Mucosa of descending colon (tissue), 3 donors: ENCODE data around the gene PCDHB8. TPM values are rescaled to one million over a fixed set of nuclear protein-coding genes. Genes with fewer than 3 reads are reported as not detected.
A peak's percentile ranks its signal among the peaks of the same experiment; 100 is the strongest.
"Not testable (repeated sequence)": the region's sequence is repeated elsewhere in the genome, so short reads cannot be mapped to it uniquely, and the experiment has no call there.

Experiments
- ATAC-seq: fragments of 200-7000 bp; cut with Tn5 transposase; one replicate; pipeline ENCODE4 v1.9.1; 2020; ENCODE audit warnings: mild to moderate bottlenecking, moderate library complexity
- DNase-seq, 3 donors: peaks; one replicate each; pipeline ENCODE4 v3.0.0-alpha.2; 2020
- H3K36me3 ChIP-seq: fragments of 200-600 bp; one replicate; pipeline ENCODE4 v1.8.0; 2021; ENCODE audit warnings: low read depth, mild to moderate bottlenecking
- H3K4me1 ChIP-seq: fragments of 200-600 bp; one replicate; pipeline ENCODE4 v1.8.0; 2021; ENCODE audit warnings: low read depth, mild to moderate bottlenecking
- H3K4me3 ChIP-seq: fragments of 200-600 bp; one replicate; pipeline ENCODE4 v1.8.0; 2021; ENCODE audit warnings: mild to moderate bottlenecking
- H3K9me3 ChIP-seq: fragments of 200-600 bp; one replicate; pipeline ENCODE4 v1.8.0; 2021; ENCODE audit warnings: mild to moderate bottlenecking
- intact Hi-C, 2 donors: fragments of 100-400 bp; cut with DNase I in 1 of 2; cut with micrococcal nuclease in 1 of 2; formaldehyde crosslinking; loops; one replicate each; pipeline versions ENCODE4 v1.11.0 to v1.11.1; 2022; cut with DNase I, micrococcal nuclease
- total RNA-seq, 3 donors: library from RNA; stranded (reverse); fragmentation: NEBNext Ultra II Directional in 2 of 3; extraction: Animal tissue kit (Norgen Biotek cat#: 25700) in 2 of 3; gene quantifications; one replicate each; pipeline versions ENCODE4 v1.2.1 to v1.2.4, GENCODE V29; 2021 to 2023
- TF ChIP-seq, protein P1 (sequence below): fragments of 200-600 bp; IDR thresholded peaks from one replicate; pipeline ENCODE4 v1.8.0; 2022; ENCODE audit warnings: antibody characterized with exemption, mild to moderate bottlenecking
- donor health status: DM: no; HTN: no; CAD: no; lungs with moderate emphysema.
- donor health status: DM: no; HTN: no; CAD: no.
- donor health status: DM: no; HTN: yes; CAD: no.

Gene PCDHB8
- total RNA-seq, 3 donors from 2014 or later = 0.12 to 2.1 (median 0.72) TPM

DNA sequence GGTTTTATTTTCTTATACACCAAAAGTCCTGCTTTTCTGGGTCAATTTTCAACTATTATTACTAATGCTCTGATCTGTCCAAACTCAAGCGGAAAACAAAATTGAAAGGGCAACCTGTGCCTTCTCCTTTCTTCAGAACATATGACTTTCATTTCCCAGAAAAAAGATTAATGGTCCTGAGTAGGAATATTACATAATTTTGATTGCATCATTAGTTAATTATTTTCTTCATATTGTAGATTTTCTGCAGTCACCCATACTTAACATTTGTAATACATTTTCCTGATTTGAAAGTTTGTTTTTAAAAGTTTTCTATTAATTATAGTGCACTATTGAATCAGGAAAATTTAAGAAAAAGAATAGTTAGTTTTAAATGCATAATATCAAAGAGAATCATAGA, 1.7 kb upstream of the PCDHB8 start:
- DNase-seq (no peak), ATAC-seq (no peak)
- no peaks in the 10 kb centered on the region for H3K36me3 ChIP-seq
- TF ChIP-seq, protein P1, sequence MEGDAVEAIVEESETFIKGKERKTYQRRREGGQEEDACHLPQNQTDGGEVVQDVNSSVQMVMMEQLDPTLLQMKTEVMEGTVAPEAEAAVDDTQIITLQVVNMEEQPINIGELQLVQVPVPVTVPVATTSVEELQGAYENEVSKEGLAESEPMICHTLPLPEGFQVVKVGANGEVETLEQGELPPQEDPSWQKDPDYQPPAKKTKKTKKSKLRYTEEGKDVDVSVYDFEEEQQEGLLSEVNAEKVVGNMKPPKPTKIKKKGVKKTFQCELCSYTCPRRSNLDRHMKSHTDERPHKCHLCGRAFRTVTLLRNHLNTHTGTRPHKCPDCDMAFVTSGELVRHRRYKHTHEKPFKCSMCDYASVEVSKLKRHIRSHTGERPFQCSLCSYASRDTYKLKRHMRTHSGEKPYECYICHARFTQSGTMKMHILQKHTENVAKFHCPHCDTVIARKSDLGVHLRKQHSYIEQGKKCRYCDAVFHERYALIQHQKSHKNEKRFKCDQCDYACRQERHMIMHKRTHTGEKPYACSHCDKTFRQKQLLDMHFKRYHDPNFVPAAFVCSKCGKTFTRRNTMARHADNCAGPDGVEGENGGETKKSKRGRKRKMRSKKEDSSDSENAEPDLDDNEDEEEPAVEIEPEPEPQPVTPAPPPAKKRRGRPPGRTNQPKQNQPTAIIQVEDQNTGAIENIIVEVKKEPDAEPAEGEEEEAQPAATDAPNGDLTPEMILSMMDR = no peak
- H3K4me1 ChIP-seq = no peaks in the 10 kb centered on the region
- intact Hi-C loops = no loop called here
- no peak overlapping the region for H3K4me3 ChIP-seq
- H3K9me3 ChIP-seq = peaks cover 62% of the 10 kb centered on the region

DNA sequence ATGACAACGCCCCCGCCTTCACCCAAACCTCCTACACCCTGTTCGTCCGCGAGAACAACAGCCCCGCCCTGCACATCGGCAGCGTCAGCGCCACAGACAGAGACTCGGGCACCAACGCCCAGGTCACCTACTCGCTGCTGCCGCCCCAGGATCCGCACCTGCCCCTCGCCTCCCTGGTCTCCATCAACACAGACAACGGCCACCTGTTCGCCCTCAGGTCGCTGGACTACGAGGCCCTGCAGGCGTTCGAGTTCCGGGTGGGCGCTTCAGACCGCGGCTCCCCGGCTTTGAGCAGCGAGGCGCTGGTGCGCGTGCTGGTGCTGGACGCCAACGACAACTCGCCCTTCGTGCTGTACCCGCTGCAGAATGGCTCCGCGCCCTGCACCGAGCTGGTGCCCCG, 1.8 kb downstream of the PCDHB8 start:
- DNase-seq, H3K36me3 ChIP-seq, ATAC-seq, intact Hi-C loops, H3K4me1 ChIP-seq, H3K4me3 ChIP-seq: not testable (repeated sequence)
- peaks cover 61% of the 10 kb centered on the region for H3K9me3 ChIP-seq

DNA sequence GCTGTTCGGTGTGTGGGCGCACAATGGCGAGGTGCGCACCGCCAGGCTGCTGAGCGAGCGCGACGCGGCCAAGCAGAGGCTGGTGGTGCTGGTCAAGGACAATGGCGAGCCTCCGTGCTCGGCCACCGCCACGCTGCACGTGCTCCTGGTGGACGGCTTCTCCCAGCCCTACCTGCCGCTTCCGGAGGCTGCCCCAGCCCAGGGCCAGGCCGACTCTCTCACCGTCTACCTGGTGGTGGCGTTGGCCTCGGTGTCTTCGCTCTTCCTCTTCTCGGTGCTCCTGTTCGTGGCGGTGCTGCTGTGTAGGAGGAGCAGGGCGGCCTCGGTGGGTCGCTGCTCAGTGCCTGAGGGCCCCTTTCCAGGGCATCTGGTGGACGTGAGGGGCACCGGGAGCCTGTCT, 2.3 kb downstream of the PCDHB8 start:
- H3K4me3 ChIP-seq, intact Hi-C loops, H3K4me1 ChIP-seq, ATAC-seq, DNase-seq, H3K36me3 ChIP-seq: not testable (repeated sequence)
- peaks cover 61% of the 10 kb centered on the region for H3K9me3 ChIP-seq

DNA sequence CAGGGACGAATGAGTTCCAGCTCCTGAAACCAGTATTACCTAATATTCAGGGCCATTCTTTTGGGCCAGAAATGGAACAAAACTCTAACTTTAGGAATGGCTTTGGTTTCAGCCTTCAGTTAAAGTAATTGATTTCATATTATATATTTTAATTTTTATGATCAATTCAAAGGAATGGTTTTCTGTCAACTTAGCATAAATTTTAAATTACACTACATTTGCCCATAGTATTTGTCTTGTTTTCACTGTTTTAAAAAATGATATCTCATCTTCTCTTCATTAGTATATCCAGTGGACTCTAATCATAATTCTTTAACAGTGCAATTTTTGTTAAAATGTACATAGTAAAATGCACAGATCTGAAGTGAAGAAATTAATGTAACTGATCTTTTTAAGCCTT, 2.7 kb downstream of the PCDHB8 start:
- Histone ChIP-seq H3K36me3 (no peaks in the 10 kb centered on the region), H3K4me3 (no peak overlapping the region), H3K4me1 (no peaks in the 10 kb centered on the region), H3K9me3 (peaks cover 57% of the 10 kb centered on the region)
- DNase-seq = no peak
- intact Hi-C loops = no loop called here
- TF ChIP-seq, protein P1 = no peak
- ATAC-seq = no peak

DNA sequence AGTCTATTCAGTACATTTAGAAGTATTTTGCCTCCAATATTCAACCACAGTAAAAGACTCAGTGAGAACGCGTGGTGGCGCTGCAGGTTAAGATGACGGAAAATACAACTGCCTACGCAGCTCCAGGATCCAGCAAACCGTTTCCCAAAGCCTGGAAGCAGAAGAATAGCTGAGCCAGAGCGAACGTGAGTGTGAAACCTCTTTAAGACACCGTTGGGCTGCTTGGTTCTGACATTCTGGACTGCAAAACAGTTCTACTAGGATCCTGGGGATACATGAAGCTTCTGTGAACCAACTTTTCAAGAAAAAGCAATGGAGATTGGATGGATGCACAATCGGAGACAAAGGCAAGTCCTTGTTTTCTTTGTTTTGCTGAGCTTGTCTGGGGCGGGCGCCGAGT, 4.7 kb downstream of the PCDHB8 start, which contains the start of gene PCDHB16:
TSS of gene PCDHB16 (plus strand) at position 140 of the 400 bp plus-strand sequence. CDS start at position 313, 173 bp downstream.
- ATAC-seq = no peak
- H3K9me3 ChIP-seq = peaks cover 48% of the 10 kb centered on the region
- H3K36me3 ChIP-seq = no peaks in the 10 kb centered on the region
- no peaks in the 10 kb centered on the region for H3K4me1 ChIP-seq
- H3K4me3 ChIP-seq = no peak within 1 kb of the TSS
- no peak for DNase-seq
- TF ChIP-seq, protein P1 = no peak
- intact Hi-C loops = no loop called here

DNA sequence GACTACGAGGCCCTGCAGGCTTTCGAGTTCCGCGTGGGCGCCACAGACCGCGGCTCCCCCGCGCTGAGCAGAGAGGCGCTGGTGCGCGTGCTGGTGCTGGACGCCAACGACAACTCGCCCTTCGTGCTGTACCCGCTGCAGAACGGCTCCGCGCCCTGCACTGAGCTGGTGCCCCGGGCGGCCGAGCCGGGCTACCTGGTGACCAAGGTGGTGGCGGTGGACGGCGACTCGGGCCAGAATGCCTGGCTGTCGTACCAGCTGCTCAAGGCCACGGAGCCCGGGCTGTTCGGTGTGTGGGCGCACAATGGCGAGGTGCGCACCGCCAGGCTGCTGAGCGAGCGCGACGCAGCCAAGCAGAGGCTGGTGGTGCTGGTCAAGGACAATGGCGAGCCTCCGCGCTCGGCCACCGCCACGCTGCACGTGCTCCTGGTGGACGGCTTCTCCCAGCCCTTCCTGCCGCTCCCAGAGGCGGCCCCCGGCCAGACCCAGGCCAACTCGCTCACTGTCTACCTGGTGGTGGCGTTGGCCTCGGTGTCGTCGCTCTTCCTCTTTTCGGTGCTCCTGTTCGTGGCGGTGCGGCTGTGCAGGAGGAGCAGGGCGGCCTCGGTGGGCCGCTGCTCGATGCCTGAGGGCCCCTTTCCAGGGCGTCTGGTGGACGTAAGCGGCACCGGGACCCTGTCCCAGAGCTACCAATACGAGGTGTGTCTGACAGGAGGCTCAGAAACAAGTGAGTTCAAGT, 6.7 kb downstream of the PCDHB8 start:
- intact Hi-C loops, DNase-seq, ATAC-seq, H3K4me1 ChIP-seq, H3K4me3 ChIP-seq, H3K36me3 ChIP-seq: not testable (repeated sequence)
- peaks cover 38% of the 10 kb centered on the region for H3K9me3 ChIP-seq

DNA sequence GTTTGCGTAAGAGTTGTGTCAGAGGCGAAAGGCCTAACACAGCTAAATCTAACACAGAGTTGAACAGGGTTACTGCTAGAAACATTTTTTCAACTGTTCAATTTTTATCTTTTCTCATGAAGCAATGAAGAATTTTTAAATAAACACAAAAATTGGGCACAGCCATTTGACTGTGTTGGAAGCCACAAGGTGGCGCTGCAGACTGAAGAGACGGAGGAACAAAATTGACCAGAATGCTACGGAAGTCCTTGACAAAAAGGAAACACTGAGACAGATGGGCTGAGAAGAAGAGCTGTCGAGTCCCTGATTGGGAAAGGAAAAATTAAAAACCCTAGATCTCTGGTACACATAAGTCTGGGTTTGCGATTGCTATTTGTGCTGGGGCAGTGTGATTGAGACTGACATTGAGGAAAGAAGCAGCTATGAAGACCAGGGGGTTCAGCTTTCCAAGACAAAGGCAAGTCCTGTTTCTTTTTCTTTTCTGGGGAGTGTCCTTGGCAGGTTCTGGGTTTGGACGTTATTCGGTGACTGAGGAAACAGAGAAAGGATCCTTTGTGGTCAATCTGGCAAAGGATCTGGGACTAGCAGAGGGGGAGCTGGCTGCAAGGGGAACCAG, 9.4 kb downstream of the PCDHB8 start, which contains the start of gene PCDHB9:
TSS of gene PCDHB9 (plus strand) at position 265 of the 616 bp plus-strand sequence. CDS start at position 423, 158 bp downstream.
- DNase-seq (peak in 1 of 3 donors; percentile 16), ATAC-seq (no peak)
- no peaks in the 10 kb centered on the region for H3K4me1 ChIP-seq
- intact Hi-C loops = no loop called here
- no peak within 1 kb of the TSS for H3K4me3 ChIP-seq
- TF ChIP-seq, protein P1 = no peak
- peaks cover 47% of the 10 kb centered on the region for H3K9me3 ChIP-seq
- H3K36me3 ChIP-seq = no peaks in the 10 kb centered on the region

DNA sequence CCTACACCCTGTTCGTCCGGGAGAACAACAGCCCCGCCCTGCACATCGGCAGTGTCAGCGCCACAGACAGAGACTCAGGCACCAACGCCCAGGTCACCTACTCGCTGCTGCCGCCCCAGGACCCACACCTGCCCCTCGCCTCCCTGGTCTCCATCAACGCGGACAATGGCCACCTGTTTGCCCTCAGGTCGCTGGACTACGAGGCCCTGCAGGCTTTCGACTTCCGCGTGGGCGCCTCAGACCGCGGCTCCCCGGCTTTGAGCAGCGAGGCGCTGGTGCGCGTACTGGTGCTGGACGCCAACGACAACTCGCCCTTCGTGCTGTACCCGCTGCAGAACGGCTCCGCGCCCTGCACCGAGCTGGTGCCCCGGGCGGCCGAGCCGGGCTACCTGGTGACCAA, 11.1 kb downstream of the PCDHB8 start:
- DNase-seq, H3K4me3 ChIP-seq, intact Hi-C loops, ATAC-seq, H3K36me3 ChIP-seq, H3K4me1 ChIP-seq: not testable (repeated sequence)
- H3K9me3 ChIP-seq = peaks cover 44% of the 10 kb centered on the region

DNA sequence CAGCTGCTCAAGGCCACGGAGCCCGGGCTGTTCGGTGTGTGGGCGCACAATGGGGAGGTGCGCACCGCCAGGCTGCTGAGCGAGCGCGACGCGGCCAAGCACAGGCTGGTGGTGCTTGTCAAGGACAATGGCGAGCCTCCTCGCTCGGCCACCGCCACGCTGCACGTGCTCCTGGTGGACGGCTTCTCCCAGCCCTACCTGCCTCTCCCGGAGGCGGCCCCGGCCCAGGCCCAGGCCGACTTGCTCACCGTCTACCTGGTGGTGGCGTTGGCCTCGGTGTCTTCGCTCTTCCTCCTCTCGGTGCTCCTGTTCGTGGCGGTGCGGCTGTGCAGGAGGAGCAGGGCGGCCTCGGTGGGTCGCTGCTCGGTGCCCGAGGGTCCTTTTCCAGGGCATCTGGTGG, 11.5 kb downstream of the PCDHB8 start:
- ATAC-seq, H3K4me3 ChIP-seq, H3K36me3 ChIP-seq, DNase-seq, H3K4me1 ChIP-seq, intact Hi-C loops: not testable (repeated sequence)
- H3K9me3 ChIP-seq = peaks cover 44% of the 10 kb centered on the region
